Measurements from ENCODE around the gene STUM.

- no peak for TF ChIP-seq POLR2AphosphoS2 (IDR thresholded peaks at IDR 0.05; ENCODE audit: low read depth, low read length)
- TF ChIP-seq RELA (IDR thresholded peaks at IDR 0.05; ENCODE audit: borderline replicate concordance, partially characterized antibody) = no peak
- TF ChIP-seq CTCF (IDR thresholded peaks at IDR 0.05 in 2 of 3, conservative IDR thresholded peaks at IDR 0.05 in 1 of 3; ENCODE audit: control insufficient read depth in 2 of 3, extremely low read depth in 1 of 3, insufficient read depth in 1 of 3, low read depth in 3 of 3, low read length in 3 of 3) = no peak
- TF ChIP-seq KDM1A (IDR thresholded peaks at IDR 0.05; ENCODE audit: borderline replicate concordance) = no peak
- TF ChIP-seq BCL11A (IDR thresholded peaks at IDR 0.05; ENCODE audit: low read depth, low read length) = no peak
- TF ChIP-seq ZNF687 (IDR thresholded peaks at IDR 0.05) = no peak
- no peak for TF ChIP-seq YY1 (IDR thresholded peaks at IDR 0.05; ENCODE audit: low read depth, low read length)
- no peak for TF ChIP-seq POLR2A (IDR thresholded peaks at IDR 0.05; ENCODE audit: low read depth, low read length)
- TF ChIP-seq CEBPZ (IDR thresholded peaks at IDR 0.05; ENCODE audit: low read depth, low read length) = no peak
- no peak for TF ChIP-seq PBX3 (IDR thresholded peaks at IDR 0.05; ENCODE audit: insufficient replicate concordance, low read depth, low read length)
- no peak for TF ChIP-seq ZNF274 (IDR thresholded peaks at IDR 0.05; ENCODE audit: insufficient read depth, insufficient read length)
- TF ChIP-seq MYC (IDR thresholded peaks at IDR 0.05; ENCODE audit: insufficient read depth, insufficient read length, insufficient replicate concordance, low read length, severe bottlenecking) = no peak
- no peak for TF ChIP-seq USF2 (IDR thresholded peaks at IDR 0.05; ENCODE audit: borderline replicate concordance, low read depth, low read length)
Measured at GRCh38 chr1:226523646-226524406, 24.7 kb upstream of the STUM start.
